NCI-H1105 treated with DMSO at 0.1 percent for 48 hours (cell line): ENCODE data around the gene RPSA.
"Not testable (repeated sequence)": the region's sequence is repeated elsewhere in the genome, so short reads cannot be mapped to it uniquely, and the experiment has no call there.

Source experiments
- DNase-seq: peaks from one replicate; lab custom pipeline; 2025; lab: John Stamatoyannopoulos, UW

RPSA gene

DNA sequence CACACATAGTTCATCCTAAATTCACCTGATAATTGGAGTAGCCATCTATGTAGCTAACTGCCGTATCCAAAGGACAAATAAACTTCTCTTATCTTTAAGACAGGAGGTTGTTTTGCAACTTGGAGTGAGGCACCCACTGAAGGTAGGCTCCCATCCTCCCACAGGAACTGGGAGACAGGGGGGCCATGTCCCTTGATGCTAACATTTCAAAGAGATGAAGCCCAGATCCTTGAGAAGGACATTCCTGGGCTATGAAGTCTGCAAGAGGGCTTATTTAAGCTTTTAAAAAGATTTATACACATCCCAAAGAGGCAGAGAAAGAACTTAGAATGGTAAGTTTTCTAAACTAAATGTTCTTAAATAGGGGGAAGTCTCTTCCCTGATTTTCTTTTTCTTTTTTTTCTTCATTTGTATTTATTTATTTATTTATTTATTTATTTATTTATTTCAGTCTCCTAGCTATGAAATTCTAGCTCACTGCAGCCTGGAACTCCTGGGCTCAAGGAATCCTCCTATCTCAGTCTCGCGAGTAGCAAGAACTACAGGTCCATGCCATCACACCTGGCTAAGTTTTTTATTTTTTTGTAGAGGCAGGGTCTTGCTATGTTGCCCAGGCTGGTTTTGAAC is 48.2 kb downstream of the RPSA start:
- DNase-seq: no peak

DNA sequence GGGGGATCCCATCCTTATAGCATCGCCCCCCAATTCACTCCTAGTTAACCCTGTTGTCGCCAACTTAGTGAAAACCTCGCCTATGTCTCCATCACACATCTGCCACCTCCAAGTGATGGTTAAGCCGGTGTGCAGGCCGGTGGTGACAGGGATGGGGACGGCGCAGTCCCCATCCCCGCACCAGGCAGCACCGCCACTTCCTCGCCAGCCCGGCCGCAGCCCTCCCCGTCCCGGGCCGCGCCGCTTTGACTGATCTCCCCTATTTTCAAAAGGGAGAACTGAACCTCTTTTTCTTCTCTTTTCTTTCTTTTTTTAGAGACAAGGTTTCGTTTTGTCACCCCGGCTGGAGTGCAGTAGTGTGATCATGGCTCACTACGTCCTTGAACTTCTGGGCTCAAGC is 49.6 kb downstream of the RPSA start:
- DNase-seq: no peak

DNA sequence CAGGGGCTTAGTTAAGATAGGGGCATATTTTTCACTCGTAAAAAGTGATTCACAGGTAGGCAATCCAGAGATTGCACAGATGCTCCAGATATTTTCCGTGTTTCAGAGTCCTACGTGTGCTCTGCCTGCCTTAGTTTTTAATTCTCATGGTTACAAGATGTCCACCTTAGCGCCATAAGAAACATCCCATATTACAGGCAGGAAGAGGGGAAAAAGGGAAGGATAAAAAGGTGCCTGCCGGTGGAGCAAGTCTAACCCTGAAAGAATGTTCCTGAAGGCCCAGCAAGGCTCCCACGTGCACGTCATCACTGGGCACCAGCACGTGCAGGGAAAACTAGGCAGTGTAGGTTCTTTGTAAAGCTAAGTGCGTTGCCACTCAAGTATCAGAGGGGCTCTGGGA is 50.8 kb downstream of the RPSA start:
- no peak for DNase-seq

DNA sequence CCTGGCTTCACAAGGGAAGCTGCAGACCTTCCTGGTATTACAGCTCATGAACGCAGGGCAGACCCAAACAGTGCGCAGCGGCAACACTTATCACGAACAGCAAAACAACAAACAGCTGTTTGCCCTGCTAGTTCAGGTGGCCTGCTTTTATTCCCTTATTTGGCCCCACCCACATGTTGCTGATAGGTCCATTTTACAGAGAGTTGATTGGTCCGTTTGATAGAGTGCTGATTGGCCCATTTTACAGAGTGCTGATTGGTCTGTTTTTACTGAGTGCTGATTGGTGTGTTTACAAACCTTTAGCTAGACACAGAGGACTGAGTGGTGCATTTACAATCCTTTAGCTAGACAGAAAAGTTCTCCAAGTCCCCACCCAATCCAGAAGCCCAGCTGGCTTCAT is 52.1 kb downstream of the RPSA start:
- DNase-seq: not testable (repeated sequence)

DNA sequence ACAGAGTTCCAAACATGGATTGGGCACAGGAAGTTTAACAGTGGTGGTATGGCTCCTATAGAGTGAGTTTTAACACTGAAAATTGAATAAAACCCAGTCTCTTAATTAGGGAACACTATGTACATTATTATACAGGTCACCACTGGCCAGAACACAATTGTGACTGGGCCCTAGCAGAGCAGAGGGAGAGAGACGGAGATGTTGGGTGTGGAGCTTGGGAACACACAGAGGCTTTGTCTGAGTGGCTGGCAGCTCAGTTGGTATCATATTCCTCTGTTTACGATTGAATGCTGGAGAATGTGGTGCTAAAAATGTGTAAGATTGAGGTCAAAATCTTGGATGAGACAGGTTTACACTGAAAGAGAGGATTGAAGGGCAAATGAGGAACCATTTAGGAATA is 54.2 kb downstream of the RPSA start:
- no peak for DNase-seq
